BJ (cell line): ENCODE data around the gene TTI1. TPM values are rescaled to one million over a fixed set of nuclear protein-coding genes. Genes with fewer than 3 reads are reported as not detected.
A peak's percentile ranks its signal among the peaks of the same experiment; 100 is the strongest.

ENCODE experiments used
- CTCF ChIA-PET: fragments of 350-600 bp; formaldehyde crosslinking; extraction: SDS; loops from one replicate; lab custom pipeline; 2021; ENCODE audit warnings: antibody characterized with exemption, inconsistent platforms; lab: Yijun Ruan, JAX
- POLR2A ChIA-PET: fragments of 300-600 bp; sonication (Branson Sonifier 250); formaldehyde crosslinking; extraction: SDS; loops from one replicate; lab custom pipeline; 2021; ENCODE audit warnings: antibody characterized with exemption; lab: Charles Lee
- DNase-seq: peaks from one replicate; pipeline ENCODE4 v3.0.0-alpha.2; 2011; ENCODE audit warnings: low read depth
- H3K27me3 ChIP-seq: 2 replicates; pipeline ENCODE4 v1.6.0; 2011; ENCODE audit warnings: low read length; ENCODE audit not compliant: control insufficient read depth, insufficient read depth
- H3K36me3 ChIP-seq: 2 replicates; pipeline ENCODE4 v1.5.1; 2011; ENCODE audit warnings: low read length; ENCODE audit not compliant: control insufficient read depth, insufficient read depth
- H3K4me3 ChIP-seq: 2 replicates; pipeline ENCODE4 v1.5.1; 2011; ENCODE audit warnings: low read depth, mild to moderate bottlenecking, control low read depth, low read length
- polyA plus RNA-seq: library from polyadenylated mRNA; depleted of rRNA; stranded (reverse); fragments of >200 nt; gene quantifications from 2 replicates; pipeline ENCODE4 v1.2.3, GENCODE V29; 2011
- TF ChIP-seq, protein P1 (sequence below): IDR thresholded peaks from 2 replicates; pipeline ENCODE4 v1.5.1; 2011; ENCODE audit warnings: low read depth, mild to moderate bottlenecking, control low read depth, inconsistent platforms, low read length, moderate library complexity; ENCODE audit not compliant: insufficient read depth

TTI1 gene
- polyA plus RNA-seq, 1 experiment, result 12.7 TPM

DNA sequence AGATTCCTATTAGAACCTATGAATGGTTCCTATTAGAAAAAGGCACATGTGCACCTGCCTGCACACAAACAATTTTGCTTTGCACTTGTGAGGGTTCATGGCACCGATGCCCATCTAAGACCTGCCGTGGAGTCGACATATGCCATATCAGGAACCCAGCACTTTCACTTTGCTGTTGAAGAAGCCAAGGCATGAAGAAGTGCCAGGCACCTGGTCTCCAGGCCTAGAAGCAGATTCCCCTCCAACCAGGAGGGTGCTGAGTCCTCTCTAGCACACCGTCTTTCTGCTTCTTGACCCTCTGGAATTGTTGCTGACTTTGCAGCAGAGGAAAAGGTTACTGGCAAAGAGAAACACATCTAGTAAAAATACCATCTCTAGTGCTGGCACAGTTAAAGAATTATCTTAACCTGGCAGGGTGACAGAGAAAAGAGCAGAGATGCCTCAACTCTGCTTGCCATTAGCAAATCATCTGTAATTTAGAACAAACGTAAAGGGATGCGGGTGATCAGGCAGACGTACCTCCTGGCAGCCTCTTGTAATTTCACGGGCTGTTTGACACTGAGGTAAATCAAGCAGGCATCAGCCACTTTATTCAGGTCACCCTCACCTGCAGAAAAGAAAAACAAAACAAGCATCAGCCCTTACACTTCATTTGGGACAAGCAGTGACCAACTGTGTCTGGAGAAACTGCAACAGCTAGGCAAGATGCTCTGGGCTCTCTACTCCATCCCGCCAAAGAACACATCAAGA is 37.2 kb downstream of the TTI1 start:
- POLR2A ChIA-PET, result no interaction called here
- CTCF ChIA-PET, result interaction anchor here (1.4 to 5.4 kb wide), 3 partner anchors 225 to 431 kb away, joined by 4 to 50 read pairs (median 8); no protein-coding TSS in a partner anchor
- TF ChIP-seq, protein P1, sequence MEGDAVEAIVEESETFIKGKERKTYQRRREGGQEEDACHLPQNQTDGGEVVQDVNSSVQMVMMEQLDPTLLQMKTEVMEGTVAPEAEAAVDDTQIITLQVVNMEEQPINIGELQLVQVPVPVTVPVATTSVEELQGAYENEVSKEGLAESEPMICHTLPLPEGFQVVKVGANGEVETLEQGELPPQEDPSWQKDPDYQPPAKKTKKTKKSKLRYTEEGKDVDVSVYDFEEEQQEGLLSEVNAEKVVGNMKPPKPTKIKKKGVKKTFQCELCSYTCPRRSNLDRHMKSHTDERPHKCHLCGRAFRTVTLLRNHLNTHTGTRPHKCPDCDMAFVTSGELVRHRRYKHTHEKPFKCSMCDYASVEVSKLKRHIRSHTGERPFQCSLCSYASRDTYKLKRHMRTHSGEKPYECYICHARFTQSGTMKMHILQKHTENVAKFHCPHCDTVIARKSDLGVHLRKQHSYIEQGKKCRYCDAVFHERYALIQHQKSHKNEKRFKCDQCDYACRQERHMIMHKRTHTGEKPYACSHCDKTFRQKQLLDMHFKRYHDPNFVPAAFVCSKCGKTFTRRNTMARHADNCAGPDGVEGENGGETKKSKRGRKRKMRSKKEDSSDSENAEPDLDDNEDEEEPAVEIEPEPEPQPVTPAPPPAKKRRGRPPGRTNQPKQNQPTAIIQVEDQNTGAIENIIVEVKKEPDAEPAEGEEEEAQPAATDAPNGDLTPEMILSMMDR, result no peak
- Histone ChIP-seq H3K4me3 (no peak overlapping the region), H3K36me3 (peaks cover 17% of the 10 kb centered on the region), H3K27me3 (no peaks in the 10 kb centered on the region)
- no peak for DNase-seq

DNA sequence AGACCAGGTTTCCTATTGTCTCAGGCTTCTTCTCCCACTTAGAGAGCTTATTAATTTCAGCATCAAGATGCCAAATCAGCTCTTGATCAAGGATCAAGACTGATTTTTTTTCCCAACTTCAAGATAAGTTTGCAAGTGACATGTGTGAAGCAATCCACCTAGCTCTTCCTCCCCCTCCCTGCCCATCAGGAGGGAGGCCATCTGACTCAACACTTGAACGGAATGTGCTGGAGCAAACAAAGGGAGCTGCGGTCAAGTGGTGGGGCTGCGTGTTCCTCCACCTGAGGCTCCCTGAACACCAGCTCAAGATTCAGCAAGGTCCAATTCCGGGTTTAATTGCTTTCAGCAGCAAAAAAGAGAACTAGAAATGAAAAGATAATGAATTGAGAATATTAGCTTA is 38.7 kb downstream of the TTI1 start:
- CTCF ChIA-PET, result interaction anchor here (0.6 to 5.4 kb wide), 6 partner anchors 44 to 429 kb away, joined by 3 to 50 read pairs (median 5); no protein-coding TSS in a partner anchor
- POLR2A ChIA-PET, result no interaction called here
- Histone ChIP-seq H3K27me3 (no peaks in the 10 kb centered on the region), H3K4me3 (no peak overlapping the region), H3K36me3 (peaks cover 15% of the 10 kb centered on the region)
- no peak for DNase-seq
- TF ChIP-seq, protein P1, result no peak

GRCh38 chr20:37992802-37993409 is 40.4 kb downstream of the TTI1 start:
- peak; percentile 74 for DNase-seq
- H3K4me3 ChIP-seq, result no peak overlapping the region
- TF ChIP-seq, protein P1, result peak; percentile 70
- ChIA-PET POLR2A (interaction anchor here (0.6 kb wide), 3 partner anchors 217 to 298 kb away, joined by 6 to 8 read pairs (median 7); no protein-coding TSS in a partner anchor), CTCF (interaction anchor here (0.6 to 5.4 kb wide), 11 partner anchors 10 to 446 kb away, joined by 3 to 50 read pairs (median 4); partner anchors contain the start of genes RPRD1B and TTI1)
- no peaks in the 10 kb centered on the region for H3K27me3 ChIP-seq
- peaks cover 11% of the 10 kb centered on the region for H3K36me3 ChIP-seq

GRCh38 chr20:37991908-37992307 is 41.3 kb downstream of the TTI1 start:
- DNase-seq, result no peak
- POLR2A ChIA-PET, result no interaction called here
- peaks cover 9% of the 10 kb centered on the region for H3K36me3 ChIP-seq

More at GRCh38 chr20:37991908-37992307, 41.3 kb downstream of the TTI1 start:
- TF ChIP-seq, protein P1, result no peak
- Histone ChIP-seq H3K27me3 (no peaks in the 10 kb centered on the region), H3K4me3 (no peak overlapping the region)
- CTCF ChIA-PET, result interaction anchor here (1.1 to 5.4 kb wide), 6 partner anchors 9 to 426 kb away, joined by 3 to 50 read pairs (median 6); partner anchors contain the start of genes RPRD1B and TTI1
